ENCODE data around the gene NEU4.
"Not testable (repeated sequence)": the region's sequence is repeated elsewhere in the genome, so short reads cannot be mapped to it uniquely, and the experiment has no call there.

NEU4 gene

DNA sequence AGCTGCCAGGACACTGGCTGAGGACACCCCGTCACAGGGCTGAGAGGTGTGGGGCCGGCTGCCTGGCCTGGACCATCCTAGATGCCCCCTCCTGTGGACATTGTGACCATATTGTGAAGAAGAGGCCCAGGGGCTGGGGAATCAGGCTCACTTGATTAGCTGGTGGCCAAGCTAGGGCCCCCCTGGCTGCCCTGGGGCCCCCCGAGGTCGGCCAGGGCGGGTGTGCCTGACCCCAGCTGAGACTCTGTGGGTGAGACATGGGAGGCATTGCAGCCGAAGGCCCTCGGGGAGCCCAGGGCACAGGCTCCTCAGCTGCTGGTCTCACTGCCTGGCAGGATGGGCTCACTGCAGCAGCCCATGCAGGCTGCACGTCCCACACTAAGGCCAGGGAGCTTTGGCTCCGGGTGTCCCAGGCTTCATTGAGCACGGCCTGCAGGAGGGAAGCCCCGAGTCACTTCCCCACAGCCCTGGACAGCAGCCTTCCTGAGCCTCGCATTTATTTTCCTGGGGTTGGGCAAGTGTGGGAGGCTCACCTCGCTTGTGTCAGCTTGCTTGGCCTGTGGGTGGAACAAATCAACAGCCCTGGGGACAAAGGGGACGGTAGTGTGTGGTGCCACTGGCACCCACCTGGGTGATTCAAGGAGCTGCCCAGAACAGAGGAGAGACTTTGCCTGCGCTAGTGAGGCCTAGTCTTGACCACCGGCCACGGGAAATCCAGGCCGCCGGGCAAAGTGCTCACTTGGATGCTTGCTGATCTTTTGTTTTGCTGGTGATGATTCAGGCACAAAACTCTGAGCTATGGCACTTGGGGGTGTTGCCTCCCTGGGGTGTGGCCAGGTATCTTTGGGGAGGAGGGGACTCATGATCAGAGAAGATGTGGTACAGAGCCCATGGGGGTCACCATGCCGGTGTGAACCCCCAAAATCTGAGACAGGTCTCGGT lies 31.0 kb upstream of the NEU4 start:
- H3K27me3 Mint-ChIP-seq, result peaks cover 9% of the 10 kb centered on the region
- H3K36me3 Mint-ChIP-seq (ENCODE audit: insufficient read depth), result peaks cover 3% of the 10 kb centered on the region
- ATAC-seq (replicated peaks; ENCODE audit: extremely low read depth, poor library complexity, severe bottlenecking), result no peak
- DNase-seq (ENCODE audit: low spot score in 2 of 2), result peak in 1 of 2 donors; percentile 6
- peak overlapping the region; percentile 76 for H3K27ac Mint-ChIP-seq (ENCODE audit: low read depth)
- no peaks in the 10 kb centered on the region for H3K9me3 Mint-ChIP-seq
- no peak overlapping the region for H3K4me3 Mint-ChIP-seq
- H3K4me1 Mint-ChIP-seq, result peaks cover 1% of the 10 kb centered on the region

DNA sequence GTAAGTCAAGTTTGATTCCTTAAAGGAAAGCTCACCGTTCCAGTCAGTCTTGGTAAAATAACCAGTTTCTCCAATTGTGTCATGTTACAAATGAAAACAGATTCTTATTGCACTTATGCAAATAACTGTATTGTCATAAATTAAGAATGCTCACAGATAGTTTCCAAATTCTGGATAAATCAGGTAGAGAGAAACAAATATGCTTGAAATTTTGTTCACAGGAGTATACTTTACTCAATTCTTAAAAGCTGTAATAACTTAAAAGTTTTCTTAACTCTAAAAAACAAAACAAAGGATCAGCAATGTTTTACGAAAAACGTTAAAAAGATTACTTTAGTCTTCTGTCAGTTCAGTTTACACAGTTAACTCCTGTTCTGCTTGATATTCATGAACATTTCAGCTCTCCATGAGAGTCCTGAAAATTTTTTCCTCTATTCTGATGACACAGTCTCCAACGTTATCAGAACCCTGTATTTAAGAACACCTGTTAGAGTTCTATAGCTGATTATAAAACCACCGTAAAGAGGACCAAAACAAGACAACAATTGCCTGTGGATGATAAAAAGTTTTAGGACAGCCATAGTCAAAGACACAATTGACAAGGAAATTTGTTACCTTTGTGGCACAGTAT lies 27.9 kb upstream of the NEU4 start:
- DNase-seq (ENCODE audit: low spot score in 2 of 2) (no peak), ATAC-seq (replicated peaks; ENCODE audit: extremely low read depth, poor library complexity, severe bottlenecking) (no peak)
- H3K4me1 Mint-ChIP-seq, result no peaks in the 10 kb centered on the region
- H3K27me3 Mint-ChIP-seq, result no peaks in the 10 kb centered on the region
- H3K27ac Mint-ChIP-seq (ENCODE audit: low read depth), result no peak overlapping the region
- H3K9me3 Mint-ChIP-seq, result no peaks in the 10 kb centered on the region
- no peak overlapping the region for H3K4me3 Mint-ChIP-seq
- H3K36me3 Mint-ChIP-seq (ENCODE audit: insufficient read depth), result peaks cover 2% of the 10 kb centered on the region

DNA sequence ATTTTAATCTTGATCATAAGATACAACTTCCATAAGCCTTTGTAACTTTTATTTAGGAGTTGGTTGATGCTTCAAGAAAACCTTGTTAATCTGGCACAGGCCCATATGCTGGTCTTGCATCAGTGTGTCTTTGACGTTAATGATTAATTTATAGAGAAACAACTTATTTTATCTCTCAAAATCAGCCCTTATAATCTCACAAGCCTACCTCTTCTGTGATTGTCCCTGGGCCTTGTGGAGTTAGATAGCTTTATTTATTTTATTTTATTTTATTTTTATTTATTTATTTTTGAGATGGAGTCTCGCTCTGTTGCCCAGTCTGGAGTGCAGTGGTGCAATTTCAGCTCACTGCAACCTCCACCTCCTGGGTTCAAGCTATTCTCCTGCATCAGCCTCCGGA lies 26.9 kb upstream of the NEU4 start:
- H3K36me3 Mint-ChIP-seq (ENCODE audit: insufficient read depth); H3K4me3 Mint-ChIP-seq; H3K27me3 Mint-ChIP-seq; DNase-seq (ENCODE audit: low spot score in 2 of 2); H3K27ac Mint-ChIP-seq (ENCODE audit: low read depth); H3K4me1 Mint-ChIP-seq; ATAC-seq (replicated peaks; ENCODE audit: extremely low read depth, poor library complexity, severe bottlenecking); H3K9me3 Mint-ChIP-seq: not testable (repeated sequence)

DNA sequence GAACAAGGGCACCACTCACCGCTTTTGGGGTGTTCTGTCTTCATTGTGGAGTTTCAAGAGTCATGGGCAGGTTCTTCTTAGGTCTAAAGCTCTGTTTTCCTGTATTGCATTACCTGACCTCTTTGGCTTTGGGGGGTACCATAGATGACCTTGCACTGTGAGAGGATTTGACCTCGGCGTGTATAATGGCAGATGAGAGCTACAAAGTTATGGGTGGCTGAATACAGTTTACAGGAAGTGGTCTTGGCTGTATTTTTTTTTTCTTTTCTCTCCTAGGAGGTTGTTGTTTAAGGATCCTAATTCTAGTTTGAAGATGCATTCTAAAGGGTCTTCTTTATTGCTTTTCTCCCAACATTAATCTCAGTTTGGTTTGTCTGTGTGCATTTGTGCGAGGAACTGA lies 20.9 kb upstream of the NEU4 start:
- no peak for ATAC-seq (replicated peaks; ENCODE audit: extremely low read depth, poor library complexity, severe bottlenecking)
- no peaks in the 10 kb centered on the region for H3K9me3 Mint-ChIP-seq
- DNase-seq (ENCODE audit: low spot score in 2 of 2), result no peak
- peak overlapping the region; percentile 10 for H3K27ac Mint-ChIP-seq (ENCODE audit: low read depth)
- no peaks in the 10 kb centered on the region for H3K27me3 Mint-ChIP-seq
- no peaks in the 10 kb centered on the region for H3K36me3 Mint-ChIP-seq (ENCODE audit: insufficient read depth)
- H3K4me3 Mint-ChIP-seq, result no peak overlapping the region
- H3K4me1 Mint-ChIP-seq, result peaks cover 16% of the 10 kb centered on the region

- Mint-ChIP-seq H3K27ac (ENCODE audit: low read depth) (peak overlapping the region; percentile 10), H3K36me3 (ENCODE audit: insufficient read depth) (no peaks in the 10 kb centered on the region), H3K9me3 (no peaks in the 10 kb centered on the region), H3K4me3 (no peak overlapping the region), H3K27me3 (no peaks in the 10 kb centered on the region), H3K4me1 (peaks cover 16% of the 10 kb centered on the region)
- ATAC-seq (replicated peaks; ENCODE audit: extremely low read depth, poor library complexity, severe bottlenecking) (no peak), DNase-seq (ENCODE audit: low spot score in 2 of 2) (peak in 1 of 2 donors; percentile 11)
These were observed 20.4 kb upstream of the NEU4 start for GRCh38 chr2:241788572-241788971.

DNA sequence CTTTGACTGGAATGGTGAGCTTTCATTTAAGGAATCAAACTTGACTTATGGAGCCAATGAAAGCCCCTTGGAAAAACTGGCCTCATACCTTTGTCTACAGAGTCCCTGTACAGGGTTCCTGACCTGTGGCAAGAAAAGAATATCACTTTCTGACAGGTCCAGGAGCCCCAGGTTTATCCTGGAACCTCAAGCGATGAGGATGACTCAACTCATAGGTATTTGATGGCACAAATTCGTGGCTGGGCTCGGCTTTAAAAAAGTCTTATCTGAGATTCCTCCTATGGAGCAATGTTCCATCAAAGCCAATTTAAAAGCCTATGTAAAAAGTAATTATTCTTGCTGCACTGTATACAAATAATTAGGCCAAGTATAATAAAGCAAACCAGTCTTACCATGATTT lies 17.6 kb upstream of the NEU4 start:
- H3K9me3 Mint-ChIP-seq; H3K4me3 Mint-ChIP-seq; ATAC-seq (replicated peaks; ENCODE audit: extremely low read depth, poor library complexity, severe bottlenecking); H3K27me3 Mint-ChIP-seq; H3K36me3 Mint-ChIP-seq (ENCODE audit: insufficient read depth); H3K27ac Mint-ChIP-seq (ENCODE audit: low read depth); DNase-seq (ENCODE audit: low spot score in 2 of 2): not testable (repeated sequence)
- peaks cover 16% of the 10 kb centered on the region for H3K4me1 Mint-ChIP-seq

- H3K4me1 Mint-ChIP-seq, result peaks cover 10% of the 10 kb centered on the region
- DNase-seq (ENCODE audit: low spot score in 2 of 2) (no peak), ATAC-seq (replicated peaks; ENCODE audit: extremely low read depth, poor library complexity, severe bottlenecking) (no peak)
- H3K4me3 Mint-ChIP-seq, result no peak overlapping the region
- H3K9me3 Mint-ChIP-seq, result no peaks in the 10 kb centered on the region
- no peak overlapping the region for H3K27ac Mint-ChIP-seq (ENCODE audit: low read depth)
- no peaks in the 10 kb centered on the region for H3K27me3 Mint-ChIP-seq
- H3K36me3 Mint-ChIP-seq (ENCODE audit: insufficient read depth), result no peaks in the 10 kb centered on the region
These were observed 15.6 kb upstream of the NEU4 start for GRCh38 chr2:241793385-241793784.

DNA sequence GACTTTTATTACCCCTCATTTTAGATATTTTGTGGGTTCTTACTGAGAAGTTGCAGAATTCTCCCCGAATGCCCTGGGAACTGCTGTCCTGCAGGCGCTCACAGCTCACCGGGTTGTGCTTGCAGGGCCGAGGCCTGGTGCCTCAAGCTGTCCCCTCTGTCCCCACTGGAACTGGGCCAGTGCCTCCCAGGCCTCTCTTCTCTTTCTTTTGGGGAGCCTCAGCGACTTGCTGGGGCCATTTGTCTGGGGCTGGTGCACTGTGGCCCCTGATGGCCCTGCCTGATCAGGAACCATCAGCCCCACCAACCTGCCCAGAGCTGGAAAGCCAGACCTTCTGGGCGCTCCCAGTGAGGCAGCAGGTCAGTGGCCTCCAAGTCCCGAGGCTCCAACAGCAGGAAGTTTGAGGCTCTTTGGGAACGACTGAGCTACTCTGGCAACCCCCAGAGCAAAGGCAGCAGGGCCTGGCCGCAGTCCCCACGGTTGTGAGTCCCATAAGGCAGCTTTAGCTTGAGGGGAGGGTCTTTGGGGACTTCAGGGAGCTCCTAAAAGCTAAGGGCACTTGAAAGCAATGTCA lies 14.7 kb upstream of the NEU4 start:
- H3K4me3 Mint-ChIP-seq, result no peak overlapping the region
- no peaks in the 10 kb centered on the region for H3K27me3 Mint-ChIP-seq
- H3K9me3 Mint-ChIP-seq, result no peaks in the 10 kb centered on the region
- peaks cover under 1% of the 10 kb centered on the region for H3K4me1 Mint-ChIP-seq
- DNase-seq (ENCODE audit: low spot score in 2 of 2) (peak; percentile 4 to 12), ATAC-seq (replicated peaks; ENCODE audit: extremely low read depth, poor library complexity, severe bottlenecking) (no peak)
- H3K27ac Mint-ChIP-seq (ENCODE audit: low read depth), result no peak overlapping the region
- H3K36me3 Mint-ChIP-seq (ENCODE audit: insufficient read depth), result no peaks in the 10 kb centered on the region

DNA sequence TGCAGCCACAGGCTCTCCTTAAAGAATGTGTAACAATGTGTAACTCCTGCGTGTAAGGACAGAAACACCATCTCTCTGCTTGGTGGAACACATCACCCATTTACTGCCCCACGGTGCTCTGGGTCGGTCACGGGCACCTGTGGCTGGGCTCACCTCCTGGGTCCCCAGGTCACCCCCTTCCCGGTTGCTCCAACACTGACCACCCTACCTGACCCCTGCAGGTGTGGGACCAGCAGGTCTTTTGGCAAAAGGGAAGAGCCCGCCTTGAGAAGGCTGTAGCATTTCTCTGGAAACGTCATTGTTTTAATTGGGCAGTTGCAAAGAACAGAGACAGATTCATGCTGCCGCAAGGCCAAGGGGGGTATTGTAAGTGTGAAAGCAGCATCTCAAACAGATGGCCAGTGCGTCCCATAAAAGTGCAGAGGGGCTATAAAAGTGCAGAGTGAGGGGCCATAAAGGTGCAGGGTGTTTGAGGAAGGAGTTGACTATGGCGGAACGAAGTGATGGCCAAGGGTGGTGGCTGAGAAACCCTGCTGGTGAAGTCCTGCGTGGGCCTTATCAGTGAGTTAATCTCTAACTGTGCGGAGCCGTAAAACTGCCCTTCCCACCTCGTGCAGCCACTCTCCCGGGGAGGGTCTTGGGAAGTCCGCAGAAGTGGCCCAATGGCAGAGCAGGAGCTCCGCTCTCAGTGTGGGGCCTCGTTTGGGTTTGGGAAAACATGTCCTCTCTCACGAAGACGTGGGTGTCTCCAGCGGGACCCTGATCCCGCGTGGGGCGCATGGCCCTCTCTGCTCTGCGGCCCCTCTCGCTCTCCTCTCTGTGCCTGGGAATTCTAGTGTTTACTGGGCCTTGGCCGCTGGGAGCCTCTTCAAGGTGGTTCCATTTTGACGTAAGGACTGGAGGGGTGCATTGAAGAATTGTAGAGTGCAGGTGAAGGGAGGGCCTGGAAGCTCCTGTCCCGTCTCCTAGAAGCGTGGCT lies 13.7 kb upstream of the NEU4 start:
- Mint-ChIP-seq H3K4me1 (no peaks in the 10 kb centered on the region), H3K27me3 (no peaks in the 10 kb centered on the region), H3K27ac (ENCODE audit: low read depth) (no peak overlapping the region), H3K9me3 (no peaks in the 10 kb centered on the region), H3K4me3 (no peak overlapping the region), H3K36me3 (ENCODE audit: insufficient read depth) (no peaks in the 10 kb centered on the region)
- ATAC-seq (replicated peaks; ENCODE audit: extremely low read depth, poor library complexity, severe bottlenecking) (no peak), DNase-seq (ENCODE audit: low spot score in 2 of 2) (no peak)

GRCh38 chr2:241796209-241796608 lies 12.8 kb upstream of the NEU4 start:
- DNase-seq (ENCODE audit: low spot score in 2 of 2), result peak in 1 of 2 donors; percentile 12
- no peak for ATAC-seq (replicated peaks; ENCODE audit: extremely low read depth, poor library complexity, severe bottlenecking)
- Mint-ChIP-seq H3K27me3 (no peaks in the 10 kb centered on the region), H3K4me1 (no peaks in the 10 kb centered on the region), H3K36me3 (ENCODE audit: insufficient read depth) (no peaks in the 10 kb centered on the region), H3K27ac (ENCODE audit: low read depth) (no peak overlapping the region), H3K4me3 (no peak overlapping the region), H3K9me3 (no peaks in the 10 kb centered on the region)

- Mint-ChIP-seq H3K27me3 (no peaks in the 10 kb centered on the region), H3K4me1 (no peaks in the 10 kb centered on the region), H3K4me3 (no peak overlapping the region), H3K27ac (ENCODE audit: low read depth) (no peak overlapping the region), H3K9me3 (no peaks in the 10 kb centered on the region), H3K36me3 (ENCODE audit: insufficient read depth) (no peaks in the 10 kb centered on the region)
- DNase-seq (ENCODE audit: low spot score in 2 of 2) (peak in 1 of 2 donors; percentile 7), ATAC-seq (replicated peaks; ENCODE audit: extremely low read depth, poor library complexity, severe bottlenecking) (no peak)
These were observed 12.3 kb upstream of the NEU4 start for GRCh38 chr2:241796610-241797138.
